HCT116 (cell line): ENCODE measurements around the gene PPP2R5C. TPM values are rescaled to one million over a fixed set of nuclear protein-coding genes. Genes with fewer than 3 reads are reported as not detected.

Experiments
- ATAC-seq: fragments of 200-7000 bp; cut with Tn5 transposase; 2 replicates; pipeline ENCODE4 v1.9.1; 2020; ENCODE audit warnings: mild to moderate bottlenecking, moderate library complexity
- BruUV-seq: library from RNA; stranded (reverse); fragments of 400-500 nt; replicated peaks from 2 replicates; lab custom pipeline; 2021; lab: Mats Ljungman, UMichigan
- CTCF ChIA-PET: fragments of 300-600 bp; sonication (Branson Sonifier 250); formaldehyde crosslinking; loops from one replicate; lab custom pipeline; 2021; ENCODE audit warnings: antibody characterized with exemption; lab: Charles Lee
- POLR2A ChIA-PET: fragments of 300-600, 350-600 bp; sonication (Branson Sonifier 250); formaldehyde crosslinking; loops from one replicate; lab custom pipeline; 2021; ENCODE audit warnings: antibody characterized with exemption; lab: Charles Lee
- RAD21 ChIA-PET, 2 experiments: fragments of 300-600 bp; sonication (Branson Sonifier 250); formaldehyde crosslinking; loops; one replicate each; lab custom pipeline; 2023; ENCODE audit warnings: low total read pairs in 2 of 2; ENCODE audit not compliant: uncharacterized antibody in 2 of 2, unreplicated experiment in 2 of 2, low non-redundant PET in 1 of 2; lab: Charles Lee
- DNase-seq: peaks from one replicate; pipeline ENCODE4 v3.0.0-alpha.2; 2010; ENCODE audit warnings: low read depth, low spot score
- H2AFZ ChIP-seq: fragments of 200-600 bp; shearing (Covaris generic), sonication (generic); 2 replicates; pipeline ENCODE4 v1.6.1; 2017; ENCODE audit warnings: low read depth, mixed run types, mixed read lengths, antibody characterized with exemption, low read length; ENCODE audit not compliant: poor library complexity, severe bottlenecking
- H3K27ac ChIP-seq: 2 replicates; pipeline ENCODE4 v1.5.1; 2012; ENCODE audit warnings: low read depth, low read length
- H3K27me3 ChIP-seq: fragments of 200-600 bp; sonication (generic); 2 replicates; pipeline ENCODE4 v1.6.1; 2016; ENCODE audit warnings: mixed run types, low read length, mixed read lengths; ENCODE audit not compliant: insufficient read depth
- H3K36me3 ChIP-seq, 2 experiments: fragments of 200-500 bp in 1 of 2; fragments of 200-600 bp in 1 of 2; sonication (Bioruptor generic) in 1 of 2; sonication (generic) in 1 of 2; 2 replicates each; pipeline versions ENCODE4 v1.5.1 to v1.6.1; 2014 to 2016; ENCODE audit warnings: low read length in 2 of 2, inconsistent platforms in 1 of 2, mixed read lengths in 1 of 2, mixed run types in 1 of 2; ENCODE audit not compliant: insufficient read depth in 2 of 2, control insufficient read depth in 1 of 2
- H3K4me1 ChIP-seq, 2 experiments: fragments of 200-600 bp in 1 of 2; sonication (generic) in 1 of 2; 2 replicates each; pipeline versions ENCODE4 v1.5.1 to v1.6.1; 2012 to 2017; ENCODE audit warnings: low read length in 2 of 2, inconsistent platforms in 1 of 2, mild to moderate bottlenecking in 1 of 2, mixed read lengths in 1 of 2, mixed run types in 1 of 2, moderate library complexity in 1 of 2; ENCODE audit not compliant: insufficient read depth in 2 of 2, control insufficient read depth in 1 of 2
- H3K4me2 ChIP-seq: fragments of 200-600 bp; sonication (generic); 2 replicates; pipeline ENCODE4 v1.6.1; 2017; ENCODE audit warnings: mixed run types, low read length, mixed read lengths
- H3K4me3 ChIP-seq, 2 experiments: fragments of 200-600 bp in 1 of 2; sonication (generic) in 1 of 2; replicated peaks in 1 of 2; 2 replicates each; pipeline ENCODE4 v1.5.1; 2011 to 2016; ENCODE audit warnings: low read length in 2 of 2, control low read depth in 1 of 2, low read depth in 1 of 2, mild to moderate bottlenecking in 1 of 2, mixed read lengths in 1 of 2, mixed run types in 1 of 2
- H3K79me2 ChIP-seq: fragments of 200-600 bp; sonication (generic); 2 replicates; pipeline ENCODE4 v1.6.1; 2017; ENCODE audit warnings: mild to moderate bottlenecking, mixed run types, low read length, moderate library complexity, mixed read lengths; ENCODE audit not compliant: insufficient read depth
- H3K9ac ChIP-seq: fragments of 200-600 bp; sonication (generic); 2 replicates; pipeline ENCODE4 v1.6.1; 2016; ENCODE audit warnings: low read length, mixed read lengths
- H3K9me2 ChIP-seq: fragments of 200-600 bp; sonication (generic), shearing (Covaris generic); 2 replicates; pipeline ENCODE4 v1.6.1; 2017; ENCODE audit warnings: mixed run types, mild to moderate bottlenecking, moderate library complexity; ENCODE audit not compliant: insufficient read depth
- H3K9me3 ChIP-seq, 2 experiments: fragments of 200-500 bp in 1 of 2; fragments of 200-600 bp in 1 of 2; sonication (Bioruptor generic) in 1 of 2; sonication (generic) in 1 of 2; 2 replicates each; pipeline ENCODE4 v1.6.1; 2014 to 2017; ENCODE audit warnings: low read length in 2 of 2, mixed read lengths in 2 of 2, inconsistent platforms in 1 of 2, low read depth in 1 of 2, mild to moderate bottlenecking in 1 of 2, mixed run types in 1 of 2, moderate library complexity in 1 of 2; ENCODE audit not compliant: control insufficient read depth in 1 of 2, insufficient read depth in 1 of 2
- H4K20me1 ChIP-seq: fragments of 200-600 bp; sonication (generic), shearing (Covaris generic); 2 replicates; pipeline ENCODE4 v1.6.1; 2017; ENCODE audit warnings: mixed run types, mild to moderate bottlenecking, moderate library complexity; ENCODE audit not compliant: insufficient read depth
- CBX3 ChIP-seq: IDR thresholded peaks from 2 replicates; pipeline ENCODE4 v1.6.1; 2012; ENCODE audit warnings: low read depth
- CEBPB ChIP-seq: IDR thresholded peaks from 2 replicates; pipeline ENCODE4 v1.6.1; 2012; ENCODE audit warnings: low read depth
- ELF1 ChIP-seq: IDR thresholded peaks from 2 replicates; pipeline ENCODE4 v1.6.1; 2012; ENCODE audit warnings: low read depth, borderline replicate concordance
- EZH2 ChIP-seq: fragments of 200-600 bp; sonication (generic); IDR thresholded peaks from 2 replicates; pipeline ENCODE4 v1.6.1; 2017; ENCODE audit warnings: antibody characterized with exemption, mixed run types
- EZH2phosphoT487 ChIP-seq: fragments of 200-600 bp; IDR thresholded peaks from 2 replicates; pipeline ENCODE4 v1.6.1; 2018; ENCODE audit warnings: antibody characterized with exemption, borderline replicate concordance
- FOSL1 ChIP-seq: IDR thresholded peaks from 2 replicates; pipeline ENCODE4 v1.6.1; 2012; ENCODE audit warnings: low read depth
- POLR2A ChIP-seq: IDR thresholded peaks from 2 replicates; pipeline ENCODE4 v1.7.0; 2011; ENCODE audit warnings: borderline replicate concordance; ENCODE audit not compliant: insufficient read depth, insufficient read length; ENCODE audit errors: extremely low read depth
- POLR2AphosphoS5 ChIP-seq: IDR thresholded peaks from 2 replicates; pipeline ENCODE4 v1.6.1; 2011; ENCODE audit warnings: mild to moderate bottlenecking, low read depth, low read length, moderate library complexity
- RAD21 ChIP-seq: IDR thresholded peaks from 2 replicates; pipeline ENCODE4 v1.6.1; 2012; ENCODE audit warnings: low read depth, mild to moderate bottlenecking
- SIN3A ChIP-seq: IDR thresholded peaks from 2 replicates; pipeline ENCODE4 v1.6.1; 2012; ENCODE audit warnings: low read depth
- SP1 ChIP-seq: IDR thresholded peaks from 2 replicates; pipeline ENCODE4 v1.6.1; 2012; ENCODE audit warnings: low read depth
- SRF ChIP-seq: IDR thresholded peaks from 2 replicates; pipeline ENCODE4 v1.6.1; 2012; ENCODE audit warnings: low read depth
- YY1 ChIP-seq: IDR thresholded peaks from 2 replicates; pipeline ENCODE4 v1.6.1; 2011; ENCODE audit warnings: low read length, low read depth, moderate library complexity, mild to moderate bottlenecking; ENCODE audit not compliant: insufficient replicate concordance; ENCODE audit errors: extremely low read depth
- ZBTB33 ChIP-seq: IDR thresholded peaks from 2 replicates; pipeline ENCODE4 v1.6.1; 2011; ENCODE audit warnings: mild to moderate bottlenecking, low read length, moderate library complexity; ENCODE audit not compliant: insufficient replicate concordance; ENCODE audit errors: extremely low read depth
- ZFX ChIP-seq: fragments of 450-650 bp; IDR thresholded peaks from 2 replicates; pipeline ENCODE4 v1.6.1; 2017
- ZNF274 ChIP-seq: fragments of 200-500 bp; sonication (Bioruptor generic); IDR thresholded peaks from 2 replicates; pipeline ENCODE4 v1.6.1; 2014; ENCODE audit warnings: mild to moderate bottlenecking, low read depth, low read length, inconsistent platforms
- intact Hi-C: fragments of 100-400 bp; cut with micrococcal nuclease; formaldehyde crosslinking; loops from 2 replicates; pipeline ENCODE4 v1.10.0; 2022
- total RNA-seq: library from RNA; stranded (reverse); gene quantifications from one replicate; pipeline ENCODE4 v1.2.1, GENCODE V29; 2021; ENCODE audit not compliant: unreplicated experiment
- TF ChIP-seq, protein P1 (sequence below), 3 experiments: fragments of 200-600 bp in 1 of 3; sonication (generic) in 1 of 3; IDR thresholded peaks in 2 of 3; conservative IDR thresholded peaks in 1 of 3; 2 replicates each; pipeline ENCODE4 v1.5.1; 2012 to 2017; ENCODE audit warnings: low read depth in 2 of 3, low read length in 2 of 3, antibody characterized with exemption in 1 of 3, borderline replicate concordance in 1 of 3, control low read depth in 1 of 3, mild to moderate bottlenecking in 1 of 3, mixed read lengths in 1 of 3, mixed run types in 1 of 3, moderate library complexity in 1 of 3; ENCODE audit not compliant: insufficient read depth in 1 of 3
- TF ChIP-seq, protein P2 (sequence below): IDR thresholded peaks from 2 replicates; pipeline ENCODE4 v1.6.1; 2012; ENCODE audit warnings: low read depth
- TF ChIP-seq, protein P3 (sequence below): IDR thresholded peaks from 2 replicates; pipeline ENCODE4 v1.6.1; 2012
- TF ChIP-seq, protein P4 (sequence below): IDR thresholded peaks from 2 replicates; pipeline ENCODE4 v1.6.1; 2012

PPP2R5C gene
- total RNA-seq, 1 experiment from 2014 or later, result 117 TPM

- RAD21 ChIA-PET, result no interaction called here
- Histone ChIP-seq H3K9me2 (no peaks in the 10 kb centered on the region), H3K27ac (no peak overlapping the region), H3K4me1 (no peaks in the 10 kb centered on the region), H3K36me3 (no peaks in the 10 kb centered on the region), H3K9ac (no peak overlapping the region), H3K79me2 (no peaks in the 10 kb centered on the region), H3K4me3 (no peak overlapping the region), H3K4me2 (no peak overlapping the region), H2AFZ (no peak overlapping the region), H4K20me1 (no peaks in the 10 kb centered on the region), H3K9me3 (no peaks in the 10 kb centered on the region), H3K27me3 (peaks cover 10% of the 10 kb centered on the region; the same call in 1 of the 2 replicates)
- DNase-seq (no peak), ATAC-seq (no peak)
- CTCF ChIA-PET, result no interaction called here
- POLR2A ChIA-PET, result no interaction called here
- BruUV-seq, result no TSS peak
- intact Hi-C loops, result no loop called here
- TF ChIP-seq POLR2A (no peak), SP1 (no peak), YY1 (no peak), SRF (no peak), ZNF274 (no peak), CBX3 (no peak), EZH2phosphoT487 (no peak), FOSL1 (no peak), ELF1 (no peak), RAD21 (no peak), CEBPB (no peak), ZFX (no peak), POLR2AphosphoS5 (no peak), SIN3A (no peak), ZBTB33 (no peak), EZH2 (no peak)
- TF ChIP-seq, protein P1, sequence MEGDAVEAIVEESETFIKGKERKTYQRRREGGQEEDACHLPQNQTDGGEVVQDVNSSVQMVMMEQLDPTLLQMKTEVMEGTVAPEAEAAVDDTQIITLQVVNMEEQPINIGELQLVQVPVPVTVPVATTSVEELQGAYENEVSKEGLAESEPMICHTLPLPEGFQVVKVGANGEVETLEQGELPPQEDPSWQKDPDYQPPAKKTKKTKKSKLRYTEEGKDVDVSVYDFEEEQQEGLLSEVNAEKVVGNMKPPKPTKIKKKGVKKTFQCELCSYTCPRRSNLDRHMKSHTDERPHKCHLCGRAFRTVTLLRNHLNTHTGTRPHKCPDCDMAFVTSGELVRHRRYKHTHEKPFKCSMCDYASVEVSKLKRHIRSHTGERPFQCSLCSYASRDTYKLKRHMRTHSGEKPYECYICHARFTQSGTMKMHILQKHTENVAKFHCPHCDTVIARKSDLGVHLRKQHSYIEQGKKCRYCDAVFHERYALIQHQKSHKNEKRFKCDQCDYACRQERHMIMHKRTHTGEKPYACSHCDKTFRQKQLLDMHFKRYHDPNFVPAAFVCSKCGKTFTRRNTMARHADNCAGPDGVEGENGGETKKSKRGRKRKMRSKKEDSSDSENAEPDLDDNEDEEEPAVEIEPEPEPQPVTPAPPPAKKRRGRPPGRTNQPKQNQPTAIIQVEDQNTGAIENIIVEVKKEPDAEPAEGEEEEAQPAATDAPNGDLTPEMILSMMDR (IDR thresholded peaks at IDR 0.05 in 2 of 3, conservative IDR thresholded peaks at IDR 0.05 in 1 of 3; ENCODE audit: borderline replicate concordance in 1 of 3, insufficient read depth in 1 of 3, low read depth in 2 of 3, low read length in 2 of 3), result no peak
- TF ChIP-seq, protein P2, sequence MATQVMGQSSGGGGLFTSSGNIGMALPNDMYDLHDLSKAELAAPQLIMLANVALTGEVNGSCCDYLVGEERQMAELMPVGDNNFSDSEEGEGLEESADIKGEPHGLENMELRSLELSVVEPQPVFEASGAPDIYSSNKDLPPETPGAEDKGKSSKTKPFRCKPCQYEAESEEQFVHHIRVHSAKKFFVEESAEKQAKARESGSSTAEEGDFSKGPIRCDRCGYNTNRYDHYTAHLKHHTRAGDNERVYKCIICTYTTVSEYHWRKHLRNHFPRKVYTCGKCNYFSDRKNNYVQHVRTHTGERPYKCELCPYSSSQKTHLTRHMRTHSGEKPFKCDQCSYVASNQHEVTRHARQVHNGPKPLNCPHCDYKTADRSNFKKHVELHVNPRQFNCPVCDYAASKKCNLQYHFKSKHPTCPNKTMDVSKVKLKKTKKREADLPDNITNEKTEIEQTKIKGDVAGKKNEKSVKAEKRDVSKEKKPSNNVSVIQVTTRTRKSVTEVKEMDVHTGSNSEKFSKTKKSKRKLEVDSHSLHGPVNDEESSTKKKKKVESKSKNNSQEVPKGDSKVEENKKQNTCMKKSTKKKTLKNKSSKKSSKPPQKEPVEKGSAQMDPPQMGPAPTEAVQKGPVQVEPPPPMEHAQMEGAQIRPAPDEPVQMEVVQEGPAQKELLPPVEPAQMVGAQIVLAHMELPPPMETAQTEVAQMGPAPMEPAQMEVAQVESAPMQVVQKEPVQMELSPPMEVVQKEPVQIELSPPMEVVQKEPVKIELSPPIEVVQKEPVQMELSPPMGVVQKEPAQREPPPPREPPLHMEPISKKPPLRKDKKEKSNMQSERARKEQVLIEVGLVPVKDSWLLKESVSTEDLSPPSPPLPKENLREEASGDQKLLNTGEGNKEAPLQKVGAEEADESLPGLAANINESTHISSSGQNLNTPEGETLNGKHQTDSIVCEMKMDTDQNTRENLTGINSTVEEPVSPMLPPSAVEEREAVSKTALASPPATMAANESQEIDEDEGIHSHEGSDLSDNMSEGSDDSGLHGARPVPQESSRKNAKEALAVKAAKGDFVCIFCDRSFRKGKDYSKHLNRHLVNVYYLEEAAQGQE, result no peak
- TF ChIP-seq, protein P3, sequence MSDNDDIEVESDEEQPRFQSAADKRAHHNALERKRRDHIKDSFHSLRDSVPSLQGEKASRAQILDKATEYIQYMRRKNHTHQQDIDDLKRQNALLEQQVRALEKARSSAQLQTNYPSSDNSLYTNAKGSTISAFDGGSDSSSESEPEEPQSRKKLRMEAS, result no peak
- TF ChIP-seq, protein P4, sequence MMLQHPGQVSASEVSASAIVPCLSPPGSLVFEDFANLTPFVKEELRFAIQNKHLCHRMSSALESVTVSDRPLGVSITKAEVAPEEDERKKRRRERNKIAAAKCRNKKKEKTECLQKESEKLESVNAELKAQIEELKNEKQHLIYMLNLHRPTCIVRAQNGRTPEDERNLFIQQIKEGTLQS, result no peak
Measured at GRCh38 chr14:101939646-101940170, 178.2 kb downstream of the PPP2R5C start.
